GM21423 (cell line): ENCODE data around the gene EIF5.
A peak's percentile ranks its signal among the peaks of the same experiment; 100 is the strongest.
"Not testable (repeated sequence)": the region's sequence is repeated elsewhere in the genome, so short reads cannot be mapped to it uniquely, and the experiment has no call there.

Source experiments
- ATAC-seq: cut with Tn5 transposase; IDR thresholded peaks from one replicate; pipeline ENCODE4 v1.9.1; 2021; ENCODE audit warnings: mild to moderate bottlenecking, moderate library complexity; ENCODE audit not compliant: unreplicated experiment

The EIF5 gene

DNA sequence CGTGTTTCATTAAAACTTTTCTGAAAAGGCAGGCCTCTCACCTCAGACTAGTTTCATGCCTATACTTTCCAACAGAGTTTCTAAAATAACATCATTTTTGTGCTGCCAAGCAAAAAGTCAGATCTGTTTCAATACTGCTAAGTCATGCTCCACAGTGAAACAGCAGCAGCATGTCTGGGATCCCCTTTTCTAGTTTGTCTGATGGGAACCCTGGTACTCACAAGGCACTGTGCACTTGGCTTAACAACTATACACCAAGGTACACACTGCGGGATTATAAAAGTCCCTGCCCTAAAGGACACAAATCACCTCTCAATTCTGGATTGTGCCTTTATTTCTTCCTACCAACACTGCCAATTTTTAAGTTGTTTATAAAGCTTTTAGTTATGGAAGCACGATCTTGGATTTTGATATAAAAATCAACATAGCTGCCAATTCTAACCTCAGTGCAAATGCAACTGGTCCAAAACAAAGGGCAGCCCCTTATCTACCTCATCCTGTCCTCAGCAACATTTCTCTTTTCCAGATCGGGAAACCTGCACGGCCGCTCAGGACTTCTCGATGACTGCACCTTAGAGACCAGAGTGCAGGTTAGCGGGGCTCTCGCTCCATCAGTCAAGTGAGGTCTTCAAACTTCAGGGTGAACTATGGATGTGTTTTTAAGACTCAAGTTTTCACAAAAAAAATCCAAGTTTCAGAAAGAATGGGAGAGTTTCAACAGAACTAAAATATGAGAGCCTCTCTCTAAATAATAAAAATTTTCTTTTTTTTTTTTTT is 1.7 kb upstream of the EIF5 start:
- no peak for ATAC-seq

DNA sequence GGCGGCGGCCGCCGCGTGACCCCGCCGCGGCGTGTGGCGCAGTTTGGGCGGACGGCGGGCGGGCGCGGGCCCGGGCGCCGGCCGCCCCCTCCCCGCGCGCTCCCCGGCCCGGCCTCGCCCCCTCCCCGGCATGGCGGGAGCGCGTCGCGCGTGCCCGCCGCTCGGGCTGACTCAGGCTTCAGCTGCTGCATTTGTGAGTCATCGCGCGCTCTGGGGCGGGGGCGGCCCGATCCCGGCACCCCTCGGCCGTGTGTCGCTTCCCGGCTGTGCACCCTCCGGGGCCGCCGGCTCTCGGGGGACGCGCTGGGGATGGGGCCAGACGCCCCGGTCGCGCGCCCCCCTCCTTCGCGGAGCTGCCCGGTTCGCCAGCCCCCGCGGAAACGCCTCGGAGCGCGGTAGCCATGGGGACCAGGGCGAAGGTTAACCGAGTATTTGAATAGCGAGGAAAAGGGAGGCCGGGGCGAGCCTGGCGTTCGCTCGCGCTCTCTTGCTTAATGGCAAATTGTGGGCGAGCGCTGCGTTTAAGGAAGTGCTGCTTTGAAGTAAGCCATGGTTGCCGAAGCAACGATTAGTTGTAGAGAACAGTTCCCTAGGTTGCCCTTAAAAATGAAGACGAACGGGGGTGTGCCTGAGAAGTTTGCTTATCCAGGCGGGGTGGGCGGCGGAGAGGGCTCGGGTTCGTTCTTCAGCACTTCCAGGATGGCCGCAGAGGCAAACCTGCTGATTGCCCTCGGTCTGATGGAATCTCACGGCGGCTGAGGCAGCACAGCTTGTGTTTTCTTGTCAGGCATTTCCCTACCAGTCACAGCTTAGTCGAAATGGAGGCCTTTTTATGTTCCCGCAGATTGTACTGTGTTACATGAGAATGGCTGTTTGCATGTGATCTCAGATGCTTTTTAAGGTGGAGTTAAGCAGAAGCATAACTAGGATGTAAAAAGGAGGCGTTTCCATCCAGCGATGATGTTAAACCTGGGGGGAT is 896 bp downstream of the EIF5 start:
- ATAC-seq = peak; percentile 28

DNA sequence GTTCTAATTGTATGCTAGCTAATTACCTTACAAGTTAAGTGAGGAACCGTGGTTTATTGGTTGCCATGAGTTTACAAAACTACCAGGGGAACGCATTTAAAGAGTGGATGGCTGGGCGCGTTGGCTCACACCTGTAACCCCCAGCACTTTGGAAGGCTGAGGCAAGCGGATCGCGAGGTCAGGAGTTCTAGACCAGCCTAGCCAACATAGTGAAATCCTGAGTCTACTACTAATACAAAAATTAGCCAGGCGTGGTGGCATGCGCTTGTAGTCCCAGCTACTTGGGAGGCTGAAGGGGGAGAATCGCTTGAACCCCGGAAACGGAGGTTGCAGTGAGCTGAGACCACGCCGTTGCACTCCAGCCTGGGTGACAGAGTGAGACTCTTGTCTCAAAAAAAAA is 2.2 kb downstream of the EIF5 start:
- no peak for ATAC-seq

DNA sequence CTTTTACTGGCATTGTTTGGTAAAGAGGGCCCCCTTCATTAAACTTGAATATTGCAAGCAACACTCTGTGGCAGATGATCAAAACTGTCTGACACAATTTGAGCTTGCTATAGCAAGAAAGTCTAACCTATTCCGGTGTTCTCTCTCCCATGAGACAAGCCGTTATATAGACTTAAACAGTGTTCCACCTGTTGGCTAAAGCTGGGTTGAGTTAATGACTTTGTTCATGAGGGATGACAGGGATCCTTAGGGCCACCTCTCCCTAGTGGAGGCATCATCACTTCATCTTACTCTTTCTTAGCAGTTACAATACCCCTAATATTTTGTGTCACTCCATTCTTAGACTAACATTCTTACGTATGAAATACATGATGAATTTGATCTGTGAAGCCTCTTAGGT is 3.8 kb downstream of the EIF5 start:
- ATAC-seq = no peak

DNA sequence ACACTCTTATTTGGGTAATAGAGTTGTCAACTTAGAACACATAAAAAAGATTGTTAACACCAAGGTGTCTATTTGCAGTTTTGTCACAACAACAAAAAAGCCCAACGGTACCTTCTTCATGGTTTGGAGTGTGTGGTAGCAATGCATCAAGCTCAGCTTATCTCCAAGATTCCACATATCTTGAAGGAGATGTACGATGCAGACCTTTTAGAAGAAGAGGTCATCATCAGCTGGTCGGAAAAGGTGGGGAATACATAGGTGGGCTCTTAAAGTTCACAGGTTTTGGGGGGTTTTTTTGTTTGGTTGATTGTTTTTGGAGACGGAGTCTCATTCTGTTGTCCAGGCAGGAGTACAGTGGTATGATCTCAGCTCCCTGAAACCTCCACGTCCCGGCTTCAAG is 5.5 kb downstream of the EIF5 start:
- no peak for ATAC-seq

DNA sequence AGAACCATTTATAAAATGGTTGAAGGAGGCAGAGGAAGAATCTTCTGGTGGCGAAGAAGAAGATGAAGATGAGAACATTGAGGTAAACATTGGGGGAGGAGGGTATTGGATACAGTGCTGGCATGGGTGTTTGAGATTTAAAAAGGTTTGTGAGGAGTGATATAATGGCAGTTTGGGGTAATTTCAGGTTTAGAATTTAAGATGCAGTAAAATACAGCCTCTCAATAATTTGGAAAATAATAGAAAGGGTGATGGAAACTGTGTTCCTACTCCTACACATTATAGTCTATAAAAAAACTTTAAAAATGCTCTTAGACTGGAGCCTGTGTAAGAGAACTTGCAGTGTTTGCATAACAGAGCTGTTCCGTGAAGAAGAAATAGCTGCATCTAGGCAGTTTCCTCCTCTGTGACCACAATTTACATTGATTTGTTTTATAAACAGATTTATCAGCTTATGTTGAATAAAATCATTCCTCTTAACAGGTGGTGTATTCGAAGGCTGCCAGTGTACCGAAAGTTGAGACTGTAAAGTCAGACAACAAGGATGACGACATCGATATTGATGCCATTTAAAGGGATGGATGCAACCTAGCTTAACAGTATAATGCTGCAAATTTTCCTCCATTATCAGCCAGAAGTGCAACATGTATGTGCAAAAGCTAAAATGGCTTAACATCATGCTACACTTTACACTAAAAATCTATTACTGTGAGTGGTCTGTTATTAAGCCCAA is 6.6 kb downstream of the EIF5 start:
- no peak for ATAC-seq

DNA sequence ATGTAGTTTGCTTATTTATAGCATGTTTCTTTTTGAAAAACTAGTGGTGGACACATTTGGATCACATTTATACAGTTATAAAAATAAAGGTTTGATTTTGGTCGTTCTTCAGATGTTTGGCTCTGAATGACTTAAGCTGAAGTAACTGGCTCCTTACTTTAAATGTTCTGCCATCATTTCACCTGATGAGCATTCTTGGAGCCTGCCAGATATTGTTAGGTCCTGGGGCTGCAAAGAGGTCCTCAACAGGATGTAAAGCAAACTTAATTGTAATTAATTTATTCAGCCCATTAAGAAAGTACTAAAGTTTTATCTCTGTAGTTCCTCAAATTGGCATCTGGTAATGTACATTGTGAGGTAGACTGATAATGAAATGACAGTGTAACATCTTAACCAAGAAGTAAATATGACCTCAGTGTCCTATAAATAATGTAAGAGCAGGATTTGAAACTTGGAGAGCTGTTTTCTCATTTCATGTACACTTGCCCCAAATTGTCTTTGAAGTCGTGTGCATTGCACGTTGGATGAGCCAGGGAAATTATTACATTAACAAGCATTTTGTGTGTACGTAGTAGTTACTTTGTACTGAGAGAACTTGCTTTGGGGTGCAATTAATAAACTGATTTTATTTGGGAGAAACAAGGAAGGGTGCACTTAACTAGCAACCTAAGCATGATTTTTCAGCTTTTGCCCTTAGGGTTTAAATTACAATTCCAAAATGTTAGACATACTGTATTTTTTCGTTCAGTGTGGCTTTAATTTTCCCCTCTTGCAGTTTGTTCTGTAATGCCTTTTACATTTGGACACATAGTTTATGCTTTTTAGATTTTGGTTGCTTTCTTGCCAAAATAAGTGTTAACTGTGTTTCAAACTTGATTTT is 7.5 kb downstream of the EIF5 start:
- ATAC-seq = no peak

DNA sequence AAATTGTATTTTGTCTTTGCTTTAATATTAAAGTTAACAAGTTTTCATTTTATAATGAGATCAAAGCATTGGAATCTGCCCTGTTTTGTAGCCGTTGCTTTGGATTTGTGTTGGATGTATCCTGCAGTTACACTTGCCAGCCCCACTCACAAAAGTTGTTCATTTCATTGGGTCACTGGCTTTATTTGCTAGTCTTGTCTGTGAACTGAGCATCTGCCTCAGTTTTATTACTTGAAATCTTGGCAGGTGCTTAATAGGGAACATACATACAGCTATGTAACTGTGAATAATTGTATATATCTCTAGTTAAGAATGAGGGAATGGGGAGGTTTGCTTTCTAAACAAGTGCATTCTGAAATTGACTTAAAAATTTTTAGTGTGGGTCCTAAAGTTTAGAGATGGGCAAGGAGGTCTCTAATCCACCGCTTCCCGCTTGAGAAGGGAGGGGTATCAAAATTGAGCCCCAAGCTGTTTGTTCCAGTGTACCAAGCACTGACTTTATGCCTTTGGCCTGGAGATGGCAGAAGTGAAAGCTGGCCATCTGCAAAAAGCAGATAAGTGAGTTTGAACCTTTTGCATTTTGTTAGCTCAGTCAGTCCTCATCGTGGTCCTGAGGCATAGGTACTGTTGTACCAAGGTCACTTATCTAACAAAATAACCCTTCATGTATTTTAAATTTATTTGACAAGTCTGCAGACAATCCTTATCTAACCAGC is 9.3 kb downstream of the EIF5 start:
- ATAC-seq = no peak

DNA sequence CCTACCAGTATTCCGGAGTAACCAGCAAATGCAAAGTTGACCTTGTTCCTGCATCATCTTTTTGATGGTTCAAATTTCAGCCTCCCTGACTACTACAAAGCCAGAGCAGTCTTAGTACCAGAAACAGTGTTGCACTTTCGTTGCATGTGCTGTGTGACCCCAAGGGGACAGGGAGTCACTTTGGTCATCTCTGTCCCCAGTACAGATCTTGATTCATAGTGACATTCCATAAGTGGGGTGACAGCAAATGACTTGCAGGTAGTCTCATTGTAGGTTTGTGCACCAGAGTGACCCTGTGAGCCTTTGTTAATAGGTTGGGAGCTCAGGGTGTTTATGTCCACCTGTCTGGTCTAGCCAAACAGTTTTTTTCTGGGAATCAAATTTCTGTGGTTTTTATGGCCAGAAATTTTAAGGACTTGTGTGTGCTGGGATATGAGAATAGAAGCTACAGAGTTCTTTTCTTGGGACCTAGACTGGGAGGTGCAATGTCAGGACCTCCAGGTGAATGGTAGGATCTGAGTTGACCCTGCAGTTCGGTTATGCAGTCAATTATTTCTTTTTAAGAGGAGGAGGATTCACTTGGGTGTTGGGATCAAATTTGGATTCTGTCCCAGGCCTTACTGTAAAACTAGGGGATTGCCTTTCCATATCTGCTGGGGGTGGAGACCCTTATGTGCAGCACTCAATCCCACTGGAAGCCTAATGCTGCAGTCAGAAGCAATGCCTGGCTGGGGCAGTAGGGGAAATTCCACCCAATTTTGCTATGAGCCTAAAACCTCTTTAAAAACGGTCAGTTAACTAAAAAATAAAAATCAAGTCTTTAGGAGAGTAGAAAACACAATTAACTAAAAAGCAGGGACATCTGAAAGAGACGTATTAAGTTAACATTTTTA is 10.1 kb downstream of the EIF5 start:
- no peak for ATAC-seq

DNA sequence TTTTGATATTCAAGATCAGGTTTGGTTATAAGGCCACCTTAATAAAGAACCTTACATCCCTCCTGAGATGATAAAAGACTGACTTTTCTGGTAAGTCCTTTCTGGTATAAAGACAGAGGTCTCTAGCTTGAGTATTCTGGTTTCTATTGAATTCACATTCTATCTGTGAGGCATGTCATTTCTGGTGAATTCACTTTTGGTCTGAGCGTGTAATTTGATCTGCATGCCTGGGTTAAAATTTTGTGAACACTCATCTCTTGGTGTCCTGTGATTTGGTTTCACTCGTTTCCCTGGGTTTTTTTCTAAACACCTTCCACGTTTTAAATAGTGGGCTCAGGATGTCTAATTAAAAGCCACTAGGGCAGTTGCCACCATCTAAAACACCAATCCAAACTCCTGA is 12.2 kb downstream of the EIF5 start:
- no peak for ATAC-seq

DNA sequence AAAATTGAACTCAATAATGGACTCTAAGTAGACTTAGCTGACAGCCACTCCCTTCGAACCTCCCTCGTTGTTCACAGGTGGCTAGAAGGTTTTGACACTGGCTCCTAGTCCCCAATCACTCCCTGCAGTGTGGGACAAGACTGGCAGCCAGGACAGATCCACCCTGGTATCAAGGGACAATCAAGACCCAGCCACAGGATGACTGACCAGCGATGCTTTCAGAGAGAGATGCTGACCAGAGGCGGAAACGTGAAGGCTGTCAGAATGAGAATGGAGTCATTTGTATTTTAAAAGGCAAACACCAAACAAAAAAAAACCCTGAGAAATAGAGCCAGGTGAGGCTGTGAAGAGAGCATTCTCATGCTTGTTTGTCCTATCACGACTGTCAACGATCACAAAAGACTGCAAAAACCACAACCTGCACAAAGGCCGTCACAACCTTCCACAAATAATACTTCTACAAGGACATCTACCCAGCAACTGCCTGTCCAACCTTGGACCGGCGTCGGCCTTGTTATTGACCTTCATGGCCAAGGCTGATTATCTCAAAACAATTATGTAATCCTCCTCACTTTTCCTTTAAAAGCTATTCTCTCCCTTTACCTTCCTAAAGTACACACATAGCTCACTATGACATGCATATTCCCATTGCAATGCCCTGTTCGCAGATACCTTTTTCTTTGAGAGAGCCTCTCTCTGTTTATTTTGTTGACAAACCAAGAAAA is 13.2 kb downstream of the EIF5 start:
- no peak for ATAC-seq

DNA sequence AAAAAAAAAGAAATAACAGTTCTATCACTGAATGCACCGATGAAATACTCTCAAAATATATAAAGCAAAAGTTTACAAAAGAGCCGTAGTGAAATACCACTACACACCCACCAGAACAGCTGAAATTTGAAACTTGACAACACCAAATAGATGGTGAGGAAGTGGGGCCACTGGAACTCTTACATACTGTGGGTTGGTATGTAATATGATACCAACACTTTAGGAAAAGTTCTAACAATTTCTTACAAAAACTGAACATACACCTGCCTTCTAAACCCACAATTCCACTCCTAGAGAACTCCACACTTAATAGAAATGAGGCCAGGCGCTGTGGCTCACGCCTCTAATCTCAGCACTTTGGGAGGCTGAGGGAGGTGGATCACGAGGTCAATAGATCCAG is 14.1 kb downstream of the EIF5 start:
- no peak for ATAC-seq

DNA sequence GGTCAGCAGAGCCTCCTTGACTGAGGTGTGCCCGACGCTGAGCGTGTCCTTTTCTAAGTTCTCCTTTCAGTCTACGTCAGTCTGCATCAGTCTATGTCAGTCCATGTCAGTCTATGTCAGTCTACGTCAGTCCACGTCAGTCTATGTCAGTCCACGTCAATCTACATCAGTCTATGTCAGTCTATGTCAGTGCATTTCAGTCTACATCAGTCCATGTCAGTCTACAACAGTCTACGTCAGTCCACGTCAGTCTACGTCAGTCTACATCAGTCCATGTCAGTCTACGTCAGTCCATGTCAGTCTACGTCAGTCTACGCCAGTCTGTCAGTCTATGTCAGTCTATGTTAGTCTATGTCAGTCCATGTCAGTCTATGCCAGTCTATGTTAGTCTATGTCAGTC is 15.9 kb downstream of the EIF5 start:
- ATAC-seq = no peak

DNA sequence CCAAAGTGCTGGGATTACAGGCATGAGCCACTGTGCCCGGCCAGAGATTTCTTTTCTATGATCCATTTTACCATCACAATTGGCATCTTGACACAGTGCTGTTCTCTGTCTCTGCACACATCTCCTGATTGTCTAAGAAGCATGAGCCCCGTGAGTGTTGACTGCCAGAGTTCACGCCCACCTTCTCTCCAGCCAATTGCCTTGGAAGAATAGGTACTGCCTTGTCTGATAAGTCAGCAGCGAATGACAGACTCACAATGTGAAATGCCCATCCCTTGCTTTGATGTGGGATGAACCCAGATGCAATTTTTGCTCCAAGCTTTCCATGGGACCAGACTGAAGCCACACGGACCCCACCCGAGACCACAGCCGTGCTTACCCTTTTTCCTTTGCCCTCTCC is 19.3 kb downstream of the EIF5 start:
- ATAC-seq = no peak

DNA sequence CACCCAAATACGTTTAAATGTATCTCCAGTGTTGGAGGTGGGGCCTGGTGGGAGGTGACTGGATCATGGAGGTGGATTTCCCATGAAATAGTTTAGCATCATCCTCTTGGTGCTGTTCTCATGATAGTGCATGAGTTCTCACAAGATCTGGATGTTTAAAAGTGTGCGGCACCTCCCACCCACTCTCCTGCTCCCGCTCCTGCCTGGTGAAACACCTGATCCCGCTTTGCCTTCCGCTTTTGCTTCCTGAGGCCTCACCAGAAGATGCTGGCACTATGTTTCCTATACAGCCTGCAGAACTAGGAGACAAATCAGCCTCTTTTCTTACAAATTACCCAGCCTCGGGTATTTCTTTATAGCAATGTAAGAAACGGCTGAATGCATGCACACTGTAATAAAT is 20.1 kb downstream of the EIF5 start:
- no peak for ATAC-seq

DNA sequence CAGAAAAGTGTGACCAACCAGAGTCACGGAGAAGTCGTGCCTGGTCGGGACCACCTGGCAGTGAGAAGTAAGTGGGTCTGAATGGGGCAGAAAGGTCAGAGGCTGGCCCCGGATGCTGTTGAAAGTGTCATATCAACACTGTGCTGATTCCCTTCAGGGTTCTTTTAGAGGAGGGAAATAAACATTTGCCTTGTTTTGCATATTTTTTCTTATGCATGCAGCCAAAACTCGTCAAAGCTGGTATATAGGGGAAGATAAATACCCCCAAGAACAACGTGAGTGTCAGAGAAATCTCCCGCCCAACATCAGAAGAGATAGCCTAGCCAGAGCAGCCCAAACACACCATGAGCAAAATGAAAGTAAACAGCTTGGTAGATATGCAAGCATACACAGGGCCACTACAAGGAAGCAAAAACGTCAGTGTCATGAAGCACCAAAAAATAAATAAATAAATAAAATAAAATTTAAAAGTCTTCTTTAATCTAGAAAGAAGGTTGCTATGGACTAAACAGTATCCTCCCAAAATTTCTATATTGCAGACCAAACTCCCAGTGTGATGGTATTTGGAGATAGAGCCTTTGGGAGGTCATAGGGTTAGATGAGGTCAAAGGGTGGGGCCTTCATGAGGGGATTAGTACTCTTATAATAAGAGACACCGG is 22.1 kb downstream of the EIF5 start:
- ATAC-seq = no peak

DNA sequence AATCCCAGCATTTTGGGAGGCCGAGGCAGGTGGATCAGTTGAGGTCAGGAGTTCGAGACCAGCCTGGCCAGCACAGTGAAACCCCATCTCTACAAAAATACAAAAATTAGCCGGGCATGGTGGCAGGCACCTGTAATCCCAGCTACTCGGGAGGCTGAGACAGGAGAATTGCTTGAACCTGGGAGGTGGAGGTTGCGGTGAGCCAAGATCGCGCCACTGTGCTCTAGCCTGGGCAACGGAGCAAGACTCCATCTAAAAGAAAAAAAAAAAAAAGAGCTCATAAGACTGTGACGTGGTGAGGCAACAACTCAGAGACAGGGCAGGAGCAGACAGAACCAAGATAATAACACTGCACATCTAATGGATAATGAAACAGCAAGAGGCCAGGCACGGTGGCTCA is 23.5 kb downstream of the EIF5 start:
- ATAC-seq = not testable (repeated sequence)

DNA sequence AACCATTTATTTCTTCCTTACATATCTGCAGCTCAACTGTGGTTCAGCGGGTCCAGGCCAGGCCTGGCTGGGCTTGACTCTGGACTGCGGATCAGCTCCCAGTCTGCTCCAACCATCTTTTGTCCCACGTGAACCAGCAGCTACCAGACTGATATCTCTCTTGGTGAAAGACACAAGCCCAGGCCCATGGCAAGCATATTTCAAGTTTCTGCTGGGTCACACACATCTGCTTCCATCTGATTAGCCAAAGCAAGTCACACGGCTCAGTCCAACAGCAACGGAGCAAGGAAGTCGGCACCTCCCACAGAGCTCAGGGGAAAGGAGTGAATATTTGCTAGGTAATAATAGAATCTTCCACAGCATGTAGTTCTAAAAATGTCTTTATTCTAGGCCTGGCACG is 26.5 kb downstream of the EIF5 start:
- ATAC-seq = no peak
